ENCODE data around the gene STXBP5L. TPM values are rescaled to one million over a fixed set of nuclear protein-coding genes. Genes with fewer than 3 reads are reported as not detected.

STXBP5L gene
- total and polyA plus RNA-seq, 7 experiments from 2014 or later = not detected

GRCh38 chr3:120926146-120926545, 18.1 kb downstream of the STXBP5L start:
- Histone ChIP-seq H3K36me3 (ENCODE audit: control insufficient read depth in 2 of 3, insufficient read depth in 3 of 3, low read length in 3 of 3) (no peaks in the 10 kb centered on the region), H3K27me3 (ENCODE audit: control insufficient read depth in 2 of 2, insufficient read depth in 2 of 2, low read length in 2 of 2) (no peaks in the 10 kb centered on the region), H3K27ac (ENCODE audit: low read depth, low read length) (no peak overlapping the region), H3K4me1 (ENCODE audit: control insufficient read depth in 2 of 2, insufficient read depth in 2 of 2, low read length in 2 of 2) (no peaks in the 10 kb centered on the region), H3K4me3 (ENCODE audit: low read length) (no peak overlapping the region), H3K9me3 (ENCODE audit: control insufficient read depth in 2 of 3, low read length in 3 of 3) (peaks cover 0 to 16% (median 0%) of the 10 kb centered on the region in 3 experiments)
- Mint-ChIP-seq H3K27ac (no peak overlapping the region), H3K4me3 (no peak overlapping the region), H3K36me3 (no peaks in the 10 kb centered on the region), H3K27me3 (peaks cover 0 to 14% (median 0%) of the 10 kb centered on the region in 5 donors), H3K4me1 (no peaks in the 10 kb centered on the region), H3K9me3 (peaks cover 3 to 44% (median 21%) of the 10 kb centered on the region in 11 donors)
- ATAC-seq (no peak), DNase-seq (no peak)
- CTCF ChIA-PET = no interaction called here
- intact Hi-C loops (cut with micrococcal nuclease) = no loop called here
- POLR2A ChIA-PET = no interaction called here

DNA sequence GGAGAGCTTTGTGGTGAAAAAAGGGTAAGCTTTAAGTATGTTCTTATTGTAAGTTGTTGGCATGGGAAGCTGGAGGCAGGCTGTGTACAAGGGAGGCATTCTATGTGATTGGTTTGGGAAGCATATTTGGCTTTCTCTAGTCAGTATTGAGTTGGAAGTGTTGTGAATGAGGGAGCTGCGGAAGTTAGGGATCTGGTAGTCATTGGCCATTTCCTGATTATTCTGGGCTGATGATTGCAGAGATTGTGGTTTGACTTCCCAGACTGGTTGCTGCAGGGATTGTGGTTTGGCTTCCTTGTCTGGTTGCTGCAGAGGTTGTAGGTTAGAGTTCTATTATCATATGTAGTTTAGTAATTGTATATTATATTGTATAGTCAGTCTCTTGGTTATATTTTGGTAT, 21.0 kb downstream of the STXBP5L start:
- ChIA-PET POLR2A (no interaction called here), CTCF (no interaction called here)
- Histone ChIP-seq H3K9me3 (ENCODE audit: control insufficient read depth in 2 of 3, low read length in 3 of 3) (peaks cover 0 to 16% (median 0%) of the 10 kb centered on the region in 3 experiments), H3K4me3 (ENCODE audit: low read length) (no peak overlapping the region), H3K27ac (ENCODE audit: low read depth, low read length) (no peak overlapping the region), H3K36me3 (ENCODE audit: control insufficient read depth in 2 of 3, insufficient read depth in 3 of 3, low read length in 3 of 3) (no peaks in the 10 kb centered on the region), H3K4me1 (ENCODE audit: control insufficient read depth in 2 of 2, insufficient read depth in 2 of 2, low read length in 2 of 2) (no peaks in the 10 kb centered on the region), H3K27me3 (ENCODE audit: control insufficient read depth in 2 of 2, insufficient read depth in 2 of 2, low read length in 2 of 2) (no peaks in the 10 kb centered on the region)
- ATAC-seq = no peak
- H3K9me3 Mint-ChIP-seq = peaks cover 3 to 42% (median 18%) of the 10 kb centered on the region in 11 donors
- peaks cover 0 to 6% (median 0%) of the 10 kb centered on the region in 5 donors for H3K27me3 Mint-ChIP-seq
- no peaks in the 10 kb centered on the region for H3K36me3 Mint-ChIP-seq
- no peak overlapping the region for H3K4me3 Mint-ChIP-seq
- intact Hi-C loops (cut with micrococcal nuclease) = no loop called here
- H3K27ac Mint-ChIP-seq = no peak overlapping the region
- no peak for DNase-seq
- H3K4me1 Mint-ChIP-seq = no peaks in the 10 kb centered on the region

DNA sequence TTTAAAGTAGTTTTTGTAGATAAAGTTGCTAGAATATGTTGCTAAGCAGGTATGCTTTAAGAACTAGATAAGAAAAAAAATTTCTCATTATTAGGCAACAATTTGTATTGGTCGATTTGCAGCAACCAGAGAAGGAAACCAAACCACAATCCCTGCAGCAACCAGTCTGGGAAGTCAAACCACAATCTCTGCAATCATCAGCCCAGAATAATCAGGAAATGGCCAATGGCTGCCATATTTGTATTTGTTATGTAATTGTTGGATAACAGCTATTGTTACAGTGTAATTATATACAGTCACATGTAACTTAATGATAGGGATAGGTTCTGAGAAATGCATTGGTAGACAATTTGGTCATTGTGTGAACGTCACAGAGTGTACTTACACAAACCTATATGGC, 23.6 kb downstream of the STXBP5L start:
- intact Hi-C loops (cut with micrococcal nuclease) = no loop called here
- CTCF ChIA-PET = no interaction called here
- Mint-ChIP-seq H3K4me1 (no peaks in the 10 kb centered on the region), H3K27me3 (peaks cover 0 to 5% (median 0%) of the 10 kb centered on the region in 5 donors), H3K27ac (no peak overlapping the region), H3K36me3 (no peaks in the 10 kb centered on the region), H3K9me3 (peaks cover 3 to 25% (median 7%) of the 10 kb centered on the region in 11 donors), H3K4me3 (no peak overlapping the region)
- Histone ChIP-seq H3K36me3 (ENCODE audit: control insufficient read depth in 2 of 3, insufficient read depth in 3 of 3, low read length in 3 of 3) (no peaks in the 10 kb centered on the region), H3K4me3 (ENCODE audit: low read length) (no peak overlapping the region), H3K4me1 (ENCODE audit: control insufficient read depth in 2 of 2, insufficient read depth in 2 of 2, low read length in 2 of 2) (no peaks in the 10 kb centered on the region), H3K27me3 (ENCODE audit: control insufficient read depth in 2 of 2, insufficient read depth in 2 of 2, low read length in 2 of 2) (no peaks in the 10 kb centered on the region), H3K27ac (ENCODE audit: low read depth, low read length) (no peak overlapping the region), H3K9me3 (ENCODE audit: control insufficient read depth in 2 of 3, low read length in 3 of 3) (peaks cover 0 to 8% (median 0%) of the 10 kb centered on the region in 3 experiments)
- POLR2A ChIA-PET = no interaction called here
- no peak for ATAC-seq
- no peak for DNase-seq

DNA sequence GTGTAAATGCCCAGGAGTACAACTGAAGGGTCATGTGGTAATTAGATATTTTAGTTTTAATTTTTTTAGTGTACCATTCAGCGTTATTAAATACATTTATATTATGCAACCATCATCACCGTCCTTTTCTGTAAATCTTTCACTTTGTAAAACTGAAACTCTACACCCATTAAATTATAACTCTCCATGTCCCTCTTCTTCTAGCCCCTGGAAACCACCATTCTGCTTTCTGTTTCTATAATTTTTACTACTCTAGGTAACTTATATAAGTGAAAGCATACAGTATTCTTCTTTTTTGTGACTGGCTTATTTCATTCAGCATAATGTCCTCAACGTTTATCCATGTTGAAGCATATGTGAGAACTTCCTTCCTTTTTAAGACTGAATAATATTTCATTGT, 48.1 kb downstream of the STXBP5L start:
- Histone ChIP-seq H3K9me3 (ENCODE audit: control insufficient read depth in 2 of 3, low read length in 3 of 3) (no peaks in the 10 kb centered on the region), H3K36me3 (ENCODE audit: control insufficient read depth in 2 of 3, insufficient read depth in 3 of 3, low read length in 3 of 3) (no peaks in the 10 kb centered on the region), H3K4me1 (ENCODE audit: control insufficient read depth in 2 of 2, insufficient read depth in 2 of 2, low read length in 2 of 2) (no peaks in the 10 kb centered on the region), H3K27ac (ENCODE audit: low read depth, low read length) (no peak overlapping the region), H3K27me3 (ENCODE audit: control insufficient read depth in 2 of 2, insufficient read depth in 2 of 2, low read length in 2 of 2) (no peaks in the 10 kb centered on the region), H3K4me3 (ENCODE audit: low read length) (no peak overlapping the region)
- ATAC-seq (no peak), DNase-seq (no peak)
- Mint-ChIP-seq H3K4me1 (no peaks in the 10 kb centered on the region), H3K27me3 (peaks cover 0 to 7% (median 0%) of the 10 kb centered on the region in 5 donors), H3K27ac (no peak overlapping the region), H3K36me3 (peaks cover 0 to 6% (median 0%) of the 10 kb centered on the region in 5 donors), H3K9me3 (peaks cover 0 to 23% (median 7%) of the 10 kb centered on the region in 11 donors), H3K4me3 (no peak overlapping the region)
- CTCF ChIA-PET = no interaction called here
- intact Hi-C loops (cut with micrococcal nuclease) = no loop called here
- POLR2A ChIA-PET = no interaction called here

DNA sequence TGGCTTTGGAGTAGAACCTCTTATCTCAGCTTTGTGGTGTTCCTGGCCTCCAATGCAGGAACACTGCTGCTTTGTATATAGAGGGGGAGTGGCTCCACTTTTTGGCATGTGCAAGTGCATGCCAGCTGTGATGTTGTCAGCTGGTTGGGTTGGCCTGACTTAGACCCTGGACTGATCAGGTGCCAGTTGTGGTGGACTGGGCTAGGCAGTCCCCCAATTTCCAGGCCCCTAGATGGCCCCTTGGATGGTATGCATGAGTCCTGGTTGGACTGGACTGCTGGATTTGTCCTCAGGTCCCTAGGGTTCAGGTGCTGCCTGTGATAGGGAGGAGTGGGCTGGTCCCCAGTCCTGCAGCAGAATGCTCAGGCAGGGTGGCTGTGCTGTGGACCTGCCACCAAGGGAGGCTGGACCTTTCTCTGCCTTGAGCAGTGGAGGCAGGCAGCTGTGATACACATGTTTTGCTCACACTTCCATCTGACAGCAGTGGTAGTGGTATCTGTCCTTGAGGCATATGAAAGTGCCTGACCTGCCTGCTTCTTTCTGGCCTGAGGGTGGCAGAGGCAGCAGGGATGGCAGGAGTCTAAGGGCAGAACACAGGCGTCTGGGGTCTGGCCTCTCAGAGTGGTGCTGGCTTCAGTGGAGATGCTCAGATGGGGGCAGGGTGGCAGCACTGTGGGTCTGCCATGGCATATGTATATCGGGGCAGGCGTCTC, 74.8 kb downstream of the STXBP5L start:
- Histone ChIP-seq H3K36me3 (ENCODE audit: control insufficient read depth in 2 of 3, insufficient read depth in 3 of 3, low read length in 3 of 3) (no peaks in the 10 kb centered on the region), H3K27me3 (ENCODE audit: control insufficient read depth in 2 of 2, insufficient read depth in 2 of 2, low read length in 2 of 2) (no peaks in the 10 kb centered on the region), H3K9me3 (ENCODE audit: control insufficient read depth in 2 of 3, low read length in 3 of 3) (peaks cover 0 to 16% (median 0%) of the 10 kb centered on the region in 3 experiments), H3K27ac (ENCODE audit: low read depth, low read length) (no peak overlapping the region), H3K4me1 (ENCODE audit: control insufficient read depth in 2 of 2, insufficient read depth in 2 of 2, low read length in 2 of 2) (no peaks in the 10 kb centered on the region), H3K4me3 (ENCODE audit: low read length) (no peak overlapping the region)
- ChIA-PET POLR2A (no interaction called here), CTCF (no interaction called here)
- Mint-ChIP-seq H3K27ac (no peak overlapping the region), H3K4me3 (no peak overlapping the region), H3K36me3 (peaks cover 0 to 5% (median 4%) of the 10 kb centered on the region in 5 donors), H3K4me1 (no peaks in the 10 kb centered on the region), H3K27me3 (peaks cover 0 to 10% (median 0%) of the 10 kb centered on the region in 5 donors), H3K9me3 (peaks cover 5 to 32% (median 13%) of the 10 kb centered on the region in 11 donors)
- intact Hi-C loops (cut with micrococcal nuclease) = no loop called here
- no peak for ATAC-seq
- DNase-seq = no peak

GRCh38 chr3:120983321-120983665, 75.3 kb downstream of the STXBP5L start:
- ATAC-seq (no peak), DNase-seq (no peak)
- Mint-ChIP-seq H3K9me3 (peaks cover 5 to 32% (median 11%) of the 10 kb centered on the region in 11 donors), H3K4me1 (no peaks in the 10 kb centered on the region), H3K4me3 (no peak overlapping the region), H3K27me3 (peaks cover 0 to 10% (median 4%) of the 10 kb centered on the region in 5 donors), H3K27ac (no peak overlapping the region), H3K36me3 (peaks cover 0 to 5% (median 0%) of the 10 kb centered on the region in 5 donors)
- CTCF ChIA-PET = no interaction called here
- Histone ChIP-seq H3K9me3 (ENCODE audit: control insufficient read depth in 2 of 3, low read length in 3 of 3) (peaks cover 0 to 16% (median 0%) of the 10 kb centered on the region in 3 experiments), H3K36me3 (ENCODE audit: control insufficient read depth in 2 of 3, insufficient read depth in 3 of 3, low read length in 3 of 3) (no peaks in the 10 kb centered on the region), H3K4me1 (ENCODE audit: control insufficient read depth in 2 of 2, insufficient read depth in 2 of 2, low read length in 2 of 2) (no peaks in the 10 kb centered on the region), H3K4me3 (ENCODE audit: low read length) (no peak overlapping the region), H3K27ac (ENCODE audit: low read depth, low read length) (no peak overlapping the region), H3K27me3 (ENCODE audit: control insufficient read depth in 2 of 2, insufficient read depth in 2 of 2, low read length in 2 of 2) (no peaks in the 10 kb centered on the region)
- intact Hi-C loops (cut with micrococcal nuclease) = no loop called here
- POLR2A ChIA-PET = no interaction called here

- intact Hi-C loops (cut with micrococcal nuclease) = no loop called here
- Mint-ChIP-seq H3K27ac (no peak overlapping the region), H3K4me3 (no peak overlapping the region), H3K36me3 (peaks cover 0 to 5% (median 0%) of the 10 kb centered on the region in 5 donors), H3K27me3 (peaks cover 0 to 10% (median 4%) of the 10 kb centered on the region in 5 donors), H3K4me1 (no peaks in the 10 kb centered on the region), H3K9me3 (peaks cover 5 to 35% (median 11%) of the 10 kb centered on the region in 11 donors)
- Histone ChIP-seq H3K4me3 (ENCODE audit: low read length) (no peak overlapping the region), H3K9me3 (ENCODE audit: control insufficient read depth in 2 of 3, low read length in 3 of 3) (peaks cover 0 to 16% (median 0%) of the 10 kb centered on the region in 3 experiments), H3K36me3 (ENCODE audit: control insufficient read depth in 2 of 3, insufficient read depth in 3 of 3, low read length in 3 of 3) (no peaks in the 10 kb centered on the region), H3K4me1 (ENCODE audit: control insufficient read depth in 2 of 2, insufficient read depth in 2 of 2, low read length in 2 of 2) (no peaks in the 10 kb centered on the region), H3K27ac (ENCODE audit: low read depth, low read length) (no peak overlapping the region), H3K27me3 (ENCODE audit: control insufficient read depth in 2 of 2, insufficient read depth in 2 of 2, low read length in 2 of 2) (no peaks in the 10 kb centered on the region)
- ATAC-seq (no peak), DNase-seq (no peak)
- POLR2A ChIA-PET = no interaction called here
- CTCF ChIA-PET = no interaction called here
These were observed 75.8 kb downstream of the STXBP5L start for GRCh38 chr3:120983841-120984240.

Measured in naive thymus-derived CD4-positive, alpha-beta T cell (primary cell).